ENCODE results near the gene FOXP4. TPM values are rescaled to one million over a fixed set of nuclear protein-coding genes. Genes with fewer than 3 reads are reported as not detected.

The FOXP4 gene
- total RNA-seq, 1 donor from 2014 or later = 2.0 TPM

- no peak for DNase-seq
Measured at GRCh38 chr6:41585605-41586004, 39.4 kb downstream of the FOXP4 start.

- peak; percentile 52 for DNase-seq
Measured at GRCh38 chr6:41586252-41587007, 40.2 kb downstream of the FOXP4 start.

- no peak for DNase-seq
Measured at GRCh38 chr6:41587131-41587879, 41.1 kb downstream of the FOXP4 start.

DNA sequence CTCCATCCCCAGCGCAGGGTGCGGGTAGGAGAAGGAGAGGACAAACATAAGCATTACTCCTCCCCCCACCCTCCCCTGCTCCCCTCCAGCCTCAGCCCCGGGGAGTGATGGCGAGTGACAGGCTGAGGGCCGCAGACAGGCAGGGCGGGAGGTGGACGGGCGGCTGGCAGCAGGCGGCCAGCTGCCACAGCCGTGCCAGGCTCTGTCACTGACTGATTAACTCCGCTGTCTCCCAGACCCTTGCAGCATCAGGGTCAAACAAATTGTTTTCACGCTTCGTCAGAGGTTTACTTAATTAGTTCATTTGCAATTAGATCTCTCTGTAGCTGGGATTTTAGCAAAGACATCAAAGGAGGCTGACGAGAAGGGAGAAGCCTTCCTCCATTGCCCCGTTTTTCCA is 41.9 kb downstream of the FOXP4 start:
- DNase-seq = no peak

DNA sequence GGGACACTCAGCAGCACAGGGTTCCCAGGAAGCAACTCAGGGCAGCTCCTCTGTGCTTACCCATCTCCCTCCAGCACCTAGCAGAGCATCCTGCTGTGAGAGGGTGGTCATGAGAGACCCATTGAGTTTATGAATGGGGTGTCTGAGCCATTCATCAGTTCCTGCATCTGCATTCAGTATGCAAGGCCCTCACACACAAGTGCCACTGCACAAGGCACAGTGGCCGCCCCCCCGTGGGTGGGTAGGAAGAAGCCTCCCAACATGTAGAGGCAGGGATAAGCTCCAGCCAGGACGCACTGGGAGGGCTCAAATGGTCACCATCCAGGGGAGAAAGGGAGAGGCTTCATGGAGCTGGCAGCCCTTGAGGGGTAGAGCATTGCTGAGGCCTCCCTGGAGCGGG is 43.0 kb downstream of the FOXP4 start:
- no peak for DNase-seq

DNA sequence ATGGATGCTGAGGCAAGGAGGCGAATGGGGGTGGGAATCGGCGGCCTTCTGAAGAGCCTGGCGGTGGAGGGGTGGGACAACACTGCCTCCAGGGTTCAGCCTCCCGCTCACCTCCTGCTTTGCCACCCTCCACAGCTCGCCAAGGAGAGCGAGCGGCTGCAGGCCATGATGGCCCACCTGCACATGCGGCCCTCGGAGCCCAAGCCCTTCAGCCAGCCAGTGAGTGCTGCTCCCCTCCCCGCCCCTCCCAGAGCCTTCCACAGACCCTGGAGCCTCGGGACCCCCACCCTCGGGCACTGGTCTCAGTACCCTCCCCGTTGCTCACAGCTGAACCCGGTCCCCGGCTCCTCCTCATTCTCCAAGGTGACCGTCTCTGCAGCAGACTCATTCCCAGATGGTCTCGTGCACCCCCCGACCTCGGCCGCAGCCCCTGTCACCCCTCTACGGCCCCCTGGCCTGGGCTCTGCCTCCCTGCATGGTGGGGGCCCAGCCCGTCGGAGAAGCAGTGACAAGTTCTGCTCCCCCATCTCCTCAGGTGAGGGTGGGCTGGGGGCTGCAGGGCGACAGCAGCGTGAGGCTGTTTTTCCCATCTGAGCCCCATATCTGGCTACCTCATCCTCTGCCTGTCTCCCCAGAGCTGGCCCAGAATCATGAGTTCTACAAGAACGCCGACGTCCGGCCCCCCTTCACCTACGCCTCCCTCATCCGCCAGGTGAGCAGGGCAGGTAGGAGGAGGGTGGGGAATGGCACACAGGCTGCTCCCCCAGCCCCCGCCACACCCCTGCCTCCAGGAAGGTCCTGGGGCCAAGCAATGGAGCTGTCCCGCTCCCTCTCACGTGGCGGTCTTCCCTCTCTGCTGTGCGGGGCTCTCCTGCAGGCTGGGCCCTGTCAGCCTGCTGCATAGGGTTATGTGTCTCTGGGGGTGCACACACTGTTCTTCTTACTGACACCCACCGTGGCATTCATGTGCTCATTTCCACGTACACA is 43.7 kb downstream of the FOXP4 start:
- DNase-seq = no peak

GRCh38 chr6:41591122-41591521 is 44.9 kb downstream of the FOXP4 start:
- DNase-seq = no peak

- peak; percentile 39 for DNase-seq
Measured at GRCh38 chr6:41591859-41592502, 45.8 kb downstream of the FOXP4 start.

GRCh38 chr6:41593406-41593805 is 47.2 kb downstream of the FOXP4 start:
- no peak for DNase-seq

- DNase-seq = no peak
Measured at GRCh38 chr6:41593839-41594238, 47.7 kb downstream of the FOXP4 start.

DNA sequence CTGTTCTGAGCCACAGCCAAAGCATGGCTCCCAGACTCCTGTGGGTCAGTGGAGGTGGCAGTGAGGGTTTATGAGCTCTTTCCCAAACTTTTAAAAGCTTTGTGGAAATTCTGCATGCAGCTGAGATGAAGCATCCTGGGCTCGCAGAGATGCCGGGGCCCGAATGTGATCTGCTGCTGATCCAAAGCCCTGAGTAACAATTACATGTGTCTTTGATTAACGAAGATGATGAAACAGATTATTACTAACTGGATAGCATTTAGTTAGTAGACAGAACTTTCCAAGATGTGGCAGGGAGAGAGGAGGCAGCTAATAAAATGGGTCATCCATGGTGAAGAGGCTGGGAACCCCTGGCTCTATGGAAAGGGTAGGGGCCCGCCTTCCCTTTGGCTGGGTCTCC is 48.1 kb downstream of the FOXP4 start:
- peak; percentile 73 for DNase-seq

DNA sequence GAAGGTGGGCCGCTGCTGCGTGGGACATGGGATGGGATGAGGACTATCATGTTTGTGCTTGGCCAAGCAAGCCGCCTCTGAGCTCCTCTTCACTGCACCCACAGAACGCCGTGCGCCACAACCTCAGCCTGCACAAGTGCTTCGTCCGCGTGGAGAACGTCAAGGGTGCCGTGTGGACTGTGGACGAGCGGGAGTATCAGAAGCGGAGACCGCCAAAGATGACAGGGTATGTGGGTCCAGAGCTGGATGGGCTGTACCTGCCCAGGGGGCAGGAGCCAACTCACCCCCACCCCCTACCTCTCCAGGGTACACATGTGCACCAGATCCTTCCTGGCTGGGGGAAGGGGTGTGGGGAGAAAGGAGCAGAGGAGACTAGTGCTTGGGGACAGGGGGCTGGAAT is 48.6 kb downstream of the FOXP4 start:
- no peak for DNase-seq

DNA sequence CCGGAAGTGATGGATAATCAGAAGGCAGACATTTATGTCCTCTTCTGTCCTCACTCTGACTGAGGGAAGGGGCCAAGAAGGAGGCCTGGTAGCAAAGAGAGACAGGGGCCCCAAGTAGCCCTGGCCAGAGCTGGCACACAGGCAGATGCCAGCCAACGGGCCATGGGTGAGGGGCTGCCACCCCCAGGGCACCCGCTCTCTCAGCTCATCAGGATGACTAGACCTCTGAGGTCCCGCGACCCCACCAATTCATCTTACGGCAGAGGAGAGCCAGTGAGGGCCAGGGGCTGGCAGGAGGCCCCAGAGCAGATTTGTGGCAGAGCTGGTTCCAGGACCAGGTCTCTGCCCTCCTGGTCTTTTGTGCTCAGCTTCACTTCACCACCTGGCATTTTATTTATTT is 49.0 kb downstream of the FOXP4 start:
- no peak for DNase-seq

GRCh38 chr6:41596096-41596685 is 50.0 kb downstream of the FOXP4 start:
- DNase-seq = no peak

- no peak for DNase-seq
Measured at GRCh38 chr6:41596807-41597206, 50.6 kb downstream of the FOXP4 start.

GRCh38 chr6:41597246-41598000 is 51.2 kb downstream of the FOXP4 start:
- no peak for DNase-seq

- DNase-seq = no peak
Measured at GRCh38 chr6:41598670-41599014, 52.5 kb downstream of the FOXP4 start.

- no peak for DNase-seq
Measured at GRCh38 chr6:41599015-41599851, 53.1 kb downstream of the FOXP4 start.

DNA sequence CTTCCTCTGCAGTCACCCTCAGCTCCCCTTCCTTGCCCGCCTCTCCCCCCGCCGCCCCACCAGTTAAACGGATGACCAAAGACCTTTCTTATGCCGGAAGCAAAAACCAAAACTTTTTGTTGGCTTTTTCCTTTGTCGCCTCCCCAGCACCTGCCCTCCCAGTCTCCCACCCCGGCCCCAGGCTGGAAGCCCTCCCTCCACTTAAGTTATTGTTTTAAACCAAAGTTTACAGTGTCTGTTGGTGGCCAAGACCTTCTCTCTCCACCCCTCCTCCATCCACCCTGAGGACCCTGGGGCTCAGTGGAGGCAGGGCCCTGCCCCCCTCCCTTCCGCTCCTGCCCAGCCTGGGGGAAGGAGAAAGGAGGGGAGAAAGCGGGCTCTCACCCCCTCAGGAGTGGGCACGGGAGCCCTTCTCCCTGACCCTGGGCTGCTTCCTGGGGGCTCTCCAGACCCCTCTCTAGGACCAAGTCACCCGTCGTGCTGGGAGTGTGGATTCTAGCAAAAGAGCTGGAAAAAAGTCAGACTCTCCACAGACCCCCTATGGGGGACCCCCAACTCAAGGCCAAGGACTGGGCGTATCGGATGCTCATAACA is 53.8 kb downstream of the FOXP4 start:
- DNase-seq = no peak
